Measurements from ENCODE around the gene IP6K3.

IP6K3 gene

GRCh38 chr6:33705268-33705885 is 41.3 kb downstream of the IP6K3 start:
- no peak for DNase-seq (ENCODE audit: low spot score)

- no peak for DNase-seq (ENCODE audit: low spot score)
Measured at GRCh38 chr6:33704215-33705066, 42.3 kb downstream of the IP6K3 start.

DNA sequence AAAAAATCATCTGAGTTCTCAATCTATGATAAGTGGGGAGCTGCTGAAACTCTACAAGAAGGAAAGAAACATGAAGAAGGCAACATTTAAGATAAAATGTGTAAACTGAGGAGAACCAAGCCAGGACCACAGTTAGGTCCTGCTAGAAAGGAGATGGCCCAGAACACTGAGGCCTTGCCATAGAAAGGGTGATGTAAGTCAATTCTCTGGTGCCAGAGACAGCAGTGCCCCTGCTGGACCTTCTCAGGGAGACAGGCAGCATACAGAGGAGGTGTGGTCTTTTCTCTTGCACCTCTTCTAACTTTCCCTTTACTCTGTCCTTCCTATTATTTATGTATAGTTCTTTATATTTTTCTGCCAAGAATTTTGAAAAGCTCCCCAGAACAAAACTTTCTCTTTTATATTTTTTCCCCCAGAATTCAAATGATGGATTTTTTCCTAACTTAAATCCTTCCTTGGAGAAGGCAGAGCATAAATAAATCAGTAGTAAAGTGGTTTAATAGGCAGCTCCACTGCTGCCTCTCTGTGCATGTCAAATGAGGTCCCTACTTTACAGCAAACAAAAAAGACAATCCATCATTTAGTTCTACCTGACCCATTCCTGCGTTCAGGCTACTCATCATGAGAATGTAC is 44.2 kb downstream of the IP6K3 start:
- DNase-seq (ENCODE audit: low spot score), result peak; percentile 74

DNA sequence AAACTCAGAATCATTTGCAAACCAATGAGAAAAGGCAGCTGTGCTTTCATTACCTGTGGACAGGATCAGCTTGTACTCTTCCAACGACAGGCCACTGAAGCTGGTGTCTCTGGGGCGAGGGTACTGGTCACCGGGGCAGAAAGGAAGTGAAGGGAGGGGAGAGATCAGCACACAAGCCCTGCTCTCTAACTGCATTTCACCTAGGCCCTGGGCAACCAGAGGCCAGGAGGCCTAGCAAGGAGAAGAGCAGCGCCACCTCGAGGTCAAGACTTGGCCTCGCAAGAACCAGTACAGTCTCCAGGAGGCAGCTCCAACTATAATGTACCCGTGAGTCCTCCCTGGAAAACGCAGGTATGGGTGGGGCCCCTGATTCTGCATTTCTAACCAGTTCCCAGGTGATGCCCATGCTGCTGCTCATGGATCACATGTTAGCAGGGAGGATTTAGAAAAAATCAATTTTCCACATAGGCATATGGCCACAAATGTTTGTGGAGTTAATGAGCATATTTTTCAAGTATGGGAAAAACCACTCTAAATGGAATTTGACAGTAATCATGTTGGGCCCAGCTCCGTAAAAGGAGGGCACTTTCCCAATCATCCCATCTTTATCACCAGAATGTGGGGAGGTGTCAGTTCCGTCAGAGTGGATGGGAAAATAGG is 46.2 kb downstream of the IP6K3 start:
- DNase-seq (ENCODE audit: low spot score), result peak; percentile 82

DNA sequence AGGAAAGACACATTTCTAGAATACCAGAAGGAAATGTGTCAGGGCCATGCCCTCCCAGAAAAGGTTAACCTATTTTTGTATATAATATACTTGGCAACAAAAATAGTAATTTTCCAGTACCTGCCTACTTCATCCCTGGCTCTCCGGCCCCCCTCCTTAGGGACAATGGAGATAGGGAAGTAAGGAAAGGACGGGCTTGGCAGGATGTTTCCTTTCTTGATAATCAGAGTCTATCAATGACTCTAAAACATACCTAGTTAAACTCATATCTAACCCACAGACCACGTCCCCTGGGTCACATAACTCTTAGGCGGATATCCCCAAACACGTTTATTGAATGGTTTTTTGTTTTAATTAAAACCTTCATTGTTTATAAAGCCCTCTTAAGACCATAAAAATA is 47.0 kb downstream of the IP6K3 start:
- no peak for DNase-seq (ENCODE audit: low spot score)

GRCh38 chr6:33699131-33699530 is 47.6 kb downstream of the IP6K3 start:
- DNase-seq (ENCODE audit: low spot score), result no peak

GRCh38 chr6:33698494-33698893 is 48.2 kb downstream of the IP6K3 start:
- no peak for DNase-seq (ENCODE audit: low spot score)

DNA sequence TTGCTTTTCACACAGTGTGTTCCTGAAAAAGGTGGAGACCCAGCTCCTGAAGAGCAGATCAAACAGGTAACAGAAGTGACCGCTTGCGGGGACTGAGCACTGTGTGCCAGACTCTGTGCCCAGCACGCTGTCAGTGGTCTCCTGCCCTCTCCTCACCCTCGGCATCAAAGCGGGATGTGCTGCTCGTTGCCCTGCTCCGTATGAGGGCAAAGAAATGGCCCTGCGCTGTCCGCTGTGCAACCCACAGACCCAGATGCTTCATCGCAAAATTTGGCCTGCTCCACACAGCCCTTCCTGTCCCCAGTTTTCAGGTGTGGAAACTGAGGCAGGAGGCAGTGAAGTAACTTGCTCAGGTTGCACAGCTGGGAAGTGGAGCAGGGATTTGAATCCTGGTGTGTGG is 48.9 kb downstream of the IP6K3 start:
- DNase-seq (ENCODE audit: low spot score), result no peak

DNA sequence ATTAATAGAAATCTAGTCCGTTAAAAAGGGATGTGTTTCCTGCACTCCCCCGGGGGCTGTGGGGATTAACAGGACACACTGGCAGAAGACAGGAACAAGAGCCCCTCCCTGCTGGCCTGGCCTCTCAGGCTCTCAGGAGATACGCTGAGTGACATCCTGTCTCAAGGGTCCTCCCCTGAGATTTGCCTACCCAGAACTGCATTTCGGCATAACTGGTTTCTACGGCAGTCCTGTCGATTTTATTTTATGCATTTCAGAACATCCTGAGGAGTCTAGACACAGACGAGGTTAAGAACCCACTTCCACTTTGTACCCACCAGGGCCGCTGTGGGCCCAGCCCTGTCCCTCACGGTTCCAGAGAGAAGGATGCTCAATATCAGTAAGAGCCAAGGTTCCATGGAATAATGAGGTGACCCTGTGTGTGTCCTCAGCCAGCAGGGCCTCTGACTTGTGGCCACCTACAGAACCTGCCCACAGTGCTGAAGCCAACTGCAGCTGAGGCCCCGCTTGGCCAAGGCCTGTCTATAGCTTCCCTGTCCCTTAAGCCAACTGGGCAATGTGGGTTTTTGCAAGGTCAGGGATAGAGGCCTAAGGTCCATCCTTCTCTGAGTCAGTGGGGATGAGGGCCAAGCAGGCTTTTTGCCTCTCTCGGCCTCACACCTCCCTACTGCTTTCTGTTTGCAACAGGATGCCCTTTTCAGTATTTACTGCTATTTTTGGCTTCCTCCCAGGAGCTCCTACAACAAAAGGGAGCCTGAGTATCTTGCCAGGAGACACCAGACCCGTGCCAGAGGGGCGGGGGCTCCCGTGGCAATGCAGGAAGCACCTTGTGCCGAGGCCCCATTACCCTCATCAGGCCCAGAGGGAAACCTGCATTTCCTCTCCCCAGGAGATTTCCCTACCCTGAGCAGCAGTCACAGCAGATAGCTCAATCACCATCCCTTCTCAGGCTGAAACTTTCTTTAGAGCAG is 49.9 kb downstream of the IP6K3 start:
- DNase-seq (ENCODE audit: low spot score), result no peak

DNA sequence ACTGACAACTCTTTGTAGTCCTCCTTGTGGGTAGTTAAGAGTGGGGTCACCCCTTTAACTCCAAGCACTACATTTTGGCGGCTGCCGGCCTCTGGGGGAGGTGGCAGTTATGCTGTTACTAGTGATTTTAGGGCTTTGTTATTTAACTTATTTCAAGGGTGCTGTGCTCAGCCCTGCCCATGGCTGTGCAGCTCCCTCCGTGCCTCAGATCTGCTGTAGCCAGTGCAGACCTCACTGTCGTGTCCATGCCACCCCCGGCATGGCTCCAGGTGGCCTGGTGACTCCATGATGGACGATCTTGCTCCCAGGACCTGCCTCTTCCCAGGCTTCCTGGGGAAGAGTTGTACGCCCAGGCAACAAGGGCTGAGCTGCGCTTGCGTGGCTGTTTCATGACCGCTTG is 50.6 kb downstream of the IP6K3 start:
- no peak for DNase-seq (ENCODE audit: low spot score)

GRCh38 chr6:33695451-33695887 is 51.2 kb downstream of the IP6K3 start:
- DNase-seq (ENCODE audit: low spot score), result no peak

- no peak for DNase-seq (ENCODE audit: low spot score)
Measured at GRCh38 chr6:33694977-33695376, 51.7 kb downstream of the IP6K3 start.

DNA sequence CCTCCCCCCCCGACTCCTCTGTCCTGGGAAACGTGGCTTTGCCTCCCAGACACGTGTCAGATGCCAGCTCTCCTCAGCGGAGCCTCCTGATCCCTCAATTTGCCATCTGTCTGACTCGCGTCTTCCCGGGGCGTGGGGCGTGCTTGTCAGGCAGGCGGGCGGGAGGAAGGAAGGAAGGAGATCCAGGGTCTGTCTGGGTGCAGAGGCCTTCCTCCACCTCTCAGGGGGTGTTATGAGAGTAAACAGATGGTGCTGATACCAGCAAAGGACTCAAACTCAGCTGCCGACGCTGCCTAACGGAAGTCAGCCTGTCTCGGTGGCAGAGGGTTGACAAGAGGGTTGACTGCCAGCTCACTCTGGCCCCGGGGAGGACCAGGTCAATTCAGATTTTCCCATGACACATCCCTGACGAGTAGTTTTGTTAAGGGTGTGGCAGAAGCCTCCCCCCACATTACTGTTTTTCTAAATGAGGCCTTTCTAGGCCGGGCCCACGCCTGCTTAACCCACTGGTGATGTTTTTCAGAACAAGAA is 52.2 kb downstream of the IP6K3 start:
- no peak for DNase-seq (ENCODE audit: low spot score)

GRCh38 chr6:33693186-33694105 is 53.3 kb downstream of the IP6K3 start:
- DNase-seq (ENCODE audit: low spot score), result no peak

DNA sequence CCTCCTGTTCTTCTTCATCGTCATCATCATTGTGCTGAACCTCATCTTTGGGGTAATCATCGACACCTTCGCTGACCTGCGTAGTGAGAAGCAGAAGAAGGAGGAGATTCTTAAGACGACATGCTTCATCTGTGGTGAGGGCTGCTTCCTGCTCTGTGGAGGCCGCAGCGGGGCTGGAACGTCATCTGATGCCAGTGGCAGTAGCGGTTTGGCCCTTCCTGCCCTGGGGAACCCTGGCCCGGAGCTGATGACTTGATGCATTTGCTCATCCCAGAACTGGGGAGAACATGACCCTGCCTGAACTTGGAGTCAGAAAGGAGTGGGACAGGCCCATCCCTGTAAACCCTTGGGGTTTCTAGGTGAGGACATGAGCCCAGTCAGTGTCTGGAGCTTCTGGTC is 53.9 kb downstream of the IP6K3 start:
- no peak for DNase-seq (ENCODE audit: low spot score)

DNA sequence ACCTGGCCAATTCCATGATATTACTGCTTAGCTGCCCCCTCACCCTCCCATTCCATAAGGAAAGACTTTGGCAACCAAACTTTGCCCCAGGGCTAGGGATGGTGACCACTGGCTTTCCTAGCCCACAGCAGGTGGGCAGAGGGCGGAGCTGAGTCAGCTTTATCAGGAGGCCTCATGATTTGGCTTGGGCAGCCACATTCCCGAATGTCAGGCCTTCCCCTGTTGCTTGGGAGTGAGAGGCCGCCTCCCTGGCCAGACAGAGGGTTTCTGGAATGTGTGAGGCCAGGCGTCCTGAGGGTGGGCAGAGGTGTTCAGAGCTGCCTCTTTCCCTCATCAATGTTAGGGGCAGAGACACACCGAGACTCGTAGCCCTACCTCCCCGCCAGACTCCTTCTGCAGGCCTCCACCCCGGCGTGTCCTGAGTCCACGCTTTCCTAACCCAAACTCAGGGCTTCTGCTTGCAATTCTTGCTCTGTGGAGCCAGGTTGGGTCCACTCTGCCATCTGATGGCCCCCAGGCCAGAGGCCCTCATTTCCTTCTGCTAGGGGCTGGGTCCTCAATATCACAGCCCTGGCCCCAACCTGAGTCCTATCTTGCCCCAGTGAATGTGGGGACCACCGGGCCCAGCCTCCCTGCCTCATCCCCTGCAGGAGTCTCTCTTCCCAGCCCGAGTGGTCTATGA is 54.5 kb downstream of the IP6K3 start:
- peak; percentile 64 for DNase-seq (ENCODE audit: low spot score)

DNA sequence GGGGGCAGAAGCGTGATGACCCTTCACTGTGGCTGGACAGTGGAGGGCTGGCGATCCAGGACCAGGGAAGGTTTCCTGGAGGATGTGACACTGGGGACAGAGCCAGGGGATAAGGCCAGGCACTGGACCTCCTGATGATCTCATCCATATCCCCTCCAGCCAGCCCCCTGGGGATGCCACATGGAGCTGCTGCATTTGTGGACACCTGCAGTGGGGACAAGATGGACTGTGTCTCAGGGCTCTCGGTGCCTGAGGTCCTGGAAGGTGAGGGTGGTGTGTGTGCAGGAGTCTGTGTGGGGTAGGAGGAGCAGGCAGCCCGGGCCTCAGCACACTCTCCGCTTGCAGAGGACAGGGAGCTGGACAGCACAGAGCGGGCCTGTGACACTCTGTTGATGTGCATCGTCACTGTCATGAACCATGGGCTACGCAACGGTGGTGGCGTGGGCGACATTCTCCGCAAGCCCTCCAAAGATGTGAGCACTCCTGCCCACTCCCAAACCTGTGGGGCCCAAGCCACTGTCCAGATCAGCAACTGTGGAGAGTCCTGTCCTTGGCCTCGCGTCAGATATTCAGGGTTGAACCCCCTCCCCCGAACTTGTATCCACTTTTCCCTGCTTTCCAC is 55.1 kb downstream of the IP6K3 start:
- DNase-seq (ENCODE audit: low spot score), result peak; percentile 8

DNA sequence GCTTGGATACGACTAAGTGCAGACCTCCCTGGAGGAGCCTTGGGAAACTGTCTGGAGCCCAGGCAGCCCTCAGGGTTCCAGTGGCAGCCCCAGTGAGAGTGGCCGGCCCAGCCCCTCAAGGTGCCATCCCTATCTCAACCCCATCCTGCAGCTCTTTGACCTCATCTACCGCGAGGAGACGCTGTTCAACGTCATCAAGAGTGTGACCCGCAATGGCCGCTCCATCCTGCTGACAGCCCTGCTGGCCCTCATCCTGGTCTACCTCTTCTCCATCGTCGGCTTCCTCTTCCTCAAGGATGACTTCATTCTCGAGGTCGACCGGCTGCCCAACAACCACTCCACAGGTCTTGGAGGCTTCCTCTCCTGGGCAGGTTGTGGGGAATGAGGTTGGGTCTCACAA is 55.9 kb downstream of the IP6K3 start:
- DNase-seq (ENCODE audit: low spot score), result no peak

GRCh38 chr6:33689879-33690278 is 56.8 kb downstream of the IP6K3 start:
- no peak for DNase-seq (ENCODE audit: low spot score)
